Lower lobe of right lung (tissue), 2 donors: Measurements from ENCODE around the gene ATG9A. TPM values are rescaled to one million over a fixed set of nuclear protein-coding genes. Genes with fewer than 3 reads are reported as not detected.
A peak's percentile ranks its signal among the peaks of the same experiment; 100 is the strongest.

ENCODE experiments used
- ATAC-seq, 2 donors: fragments of 200-7000 bp; cut with Tn5 transposase; one replicate each; pipeline ENCODE4 v1.9.1; 2020 to 2022; ENCODE audit warnings: mild to moderate bottlenecking in 2 of 2, moderate library complexity in 2 of 2
- DNase-seq: peaks from one replicate; pipeline ENCODE4 v3.0.0-alpha.2; 2020
- H3K27ac ChIP-seq: fragments of 200-600 bp; one replicate; pipeline ENCODE4 v1.8.0; 2022
- H3K27me3 ChIP-seq: fragments of 200-600 bp; one replicate; pipeline ENCODE4 v1.8.0; 2022; ENCODE audit warnings: low read depth
- H3K36me3 ChIP-seq: fragments of 200-600 bp; one replicate; pipeline ENCODE4 v1.8.0; 2022; ENCODE audit warnings: mild to moderate bottlenecking
- H3K4me1 ChIP-seq: fragments of 200-600 bp; one replicate; pipeline ENCODE4 v1.8.0; 2022
- H3K4me3 ChIP-seq: fragments of 200-600 bp; one replicate; pipeline ENCODE4 v1.8.0; 2022; ENCODE audit warnings: mild to moderate bottlenecking
- H3K9me3 ChIP-seq: fragments of 200-600 bp; one replicate; pipeline ENCODE4 v1.8.0; 2022
- intact Hi-C: fragments of 100-400 bp; cut with DNase I; formaldehyde crosslinking; loops from one replicate; pipeline ENCODE4 v1.11.0; 2022
- total RNA-seq: library from RNA; stranded (reverse); fragmentation: NEBNext Ultra II Directional; extraction: Animal tissue kit (Norgen Biotek cat#: 25700); gene quantifications from one replicate; pipeline ENCODE4 v1.2.1, GENCODE V29; 2021
- TF ChIP-seq, protein P1 (sequence below): fragments of 200-600 bp; IDR thresholded peaks from one replicate; pipeline ENCODE4 v1.8.0; 2022; ENCODE audit warnings: antibody characterized with exemption, mild to moderate bottlenecking
- donor health status: DM: no; HTN: yes; CAD: no; lungs with severe emphysema.

Gene ATG9A
- total RNA-seq, 1 donor from 2014 or later: 45.7 TPM

GRCh38 chr2:219210196-219210885 is 19.1 kb downstream of the ATG9A start:
- ATAC-seq: no peak
- H3K27me3 ChIP-seq: no peaks in the 10 kb centered on the region
- TF ChIP-seq, protein P1, sequence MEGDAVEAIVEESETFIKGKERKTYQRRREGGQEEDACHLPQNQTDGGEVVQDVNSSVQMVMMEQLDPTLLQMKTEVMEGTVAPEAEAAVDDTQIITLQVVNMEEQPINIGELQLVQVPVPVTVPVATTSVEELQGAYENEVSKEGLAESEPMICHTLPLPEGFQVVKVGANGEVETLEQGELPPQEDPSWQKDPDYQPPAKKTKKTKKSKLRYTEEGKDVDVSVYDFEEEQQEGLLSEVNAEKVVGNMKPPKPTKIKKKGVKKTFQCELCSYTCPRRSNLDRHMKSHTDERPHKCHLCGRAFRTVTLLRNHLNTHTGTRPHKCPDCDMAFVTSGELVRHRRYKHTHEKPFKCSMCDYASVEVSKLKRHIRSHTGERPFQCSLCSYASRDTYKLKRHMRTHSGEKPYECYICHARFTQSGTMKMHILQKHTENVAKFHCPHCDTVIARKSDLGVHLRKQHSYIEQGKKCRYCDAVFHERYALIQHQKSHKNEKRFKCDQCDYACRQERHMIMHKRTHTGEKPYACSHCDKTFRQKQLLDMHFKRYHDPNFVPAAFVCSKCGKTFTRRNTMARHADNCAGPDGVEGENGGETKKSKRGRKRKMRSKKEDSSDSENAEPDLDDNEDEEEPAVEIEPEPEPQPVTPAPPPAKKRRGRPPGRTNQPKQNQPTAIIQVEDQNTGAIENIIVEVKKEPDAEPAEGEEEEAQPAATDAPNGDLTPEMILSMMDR: no peak
- peaks cover 52% of the 10 kb centered on the region for H3K36me3 ChIP-seq
- no peak for DNase-seq
- H3K4me3 ChIP-seq: no peak overlapping the region
- no peaks in the 10 kb centered on the region for H3K9me3 ChIP-seq
- intact Hi-C loops: no loop called here
- peaks cover 19% of the 10 kb centered on the region for H3K4me1 ChIP-seq
- H3K27ac ChIP-seq: no peak overlapping the region

DNA sequence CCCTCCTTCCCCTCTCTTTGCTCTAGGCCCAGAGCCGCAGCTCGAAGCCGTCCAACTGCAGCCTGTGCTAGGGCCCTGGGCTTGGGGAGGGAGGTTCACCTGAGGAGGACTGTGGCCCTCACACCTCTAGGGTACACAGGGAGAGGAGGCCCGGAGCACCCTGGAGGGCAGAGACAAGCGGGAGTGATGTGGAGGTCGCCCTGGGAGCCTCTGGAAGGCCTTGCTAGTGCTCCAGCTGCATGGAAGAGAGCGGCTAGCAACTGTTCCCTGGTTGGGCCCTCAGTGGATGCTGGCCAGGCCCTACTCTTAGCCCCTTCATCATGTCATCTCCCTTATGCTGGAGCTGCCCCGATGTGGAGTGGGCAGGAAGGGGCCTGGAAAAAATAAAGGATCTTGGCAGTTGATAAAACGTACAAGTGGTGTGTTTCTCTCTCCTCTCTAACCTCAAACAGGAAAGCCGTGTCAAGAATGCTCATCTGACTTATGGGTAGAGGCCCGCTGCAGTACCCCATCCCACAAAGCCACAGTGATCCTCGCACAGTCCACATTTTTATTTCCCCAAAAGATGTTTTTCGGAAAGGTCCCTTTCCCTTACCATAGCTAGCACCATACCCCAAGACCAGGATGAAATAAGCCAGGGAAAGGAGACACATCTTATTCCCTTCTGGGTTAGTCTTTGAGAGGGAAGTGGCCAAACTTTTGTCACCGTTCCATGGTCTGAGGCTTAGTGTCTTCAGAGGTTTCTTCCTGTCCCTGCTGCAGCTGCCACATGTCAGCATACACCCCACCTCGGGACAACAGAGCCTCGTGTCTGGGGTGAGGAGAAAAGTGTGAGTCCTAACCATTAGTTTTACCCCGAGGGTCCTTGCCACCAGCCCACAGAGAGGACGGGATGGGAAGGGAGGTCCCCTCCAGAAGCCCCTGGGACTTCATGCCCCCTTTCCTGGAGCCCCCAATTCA is 19.9 kb downstream of the ATG9A start:
- TF ChIP-seq, protein P1: no peak
- H3K36me3 ChIP-seq: peaks cover 44% of the 10 kb centered on the region
- no peak for DNase-seq
- H3K9me3 ChIP-seq: no peaks in the 10 kb centered on the region
- no peaks in the 10 kb centered on the region for H3K27me3 ChIP-seq
- no peak overlapping the region for H3K27ac ChIP-seq
- intact Hi-C loops: no loop called here
- H3K4me3 ChIP-seq: no peak overlapping the region
- H3K4me1 ChIP-seq: peaks cover 19% of the 10 kb centered on the region
- ATAC-seq: no peak

DNA sequence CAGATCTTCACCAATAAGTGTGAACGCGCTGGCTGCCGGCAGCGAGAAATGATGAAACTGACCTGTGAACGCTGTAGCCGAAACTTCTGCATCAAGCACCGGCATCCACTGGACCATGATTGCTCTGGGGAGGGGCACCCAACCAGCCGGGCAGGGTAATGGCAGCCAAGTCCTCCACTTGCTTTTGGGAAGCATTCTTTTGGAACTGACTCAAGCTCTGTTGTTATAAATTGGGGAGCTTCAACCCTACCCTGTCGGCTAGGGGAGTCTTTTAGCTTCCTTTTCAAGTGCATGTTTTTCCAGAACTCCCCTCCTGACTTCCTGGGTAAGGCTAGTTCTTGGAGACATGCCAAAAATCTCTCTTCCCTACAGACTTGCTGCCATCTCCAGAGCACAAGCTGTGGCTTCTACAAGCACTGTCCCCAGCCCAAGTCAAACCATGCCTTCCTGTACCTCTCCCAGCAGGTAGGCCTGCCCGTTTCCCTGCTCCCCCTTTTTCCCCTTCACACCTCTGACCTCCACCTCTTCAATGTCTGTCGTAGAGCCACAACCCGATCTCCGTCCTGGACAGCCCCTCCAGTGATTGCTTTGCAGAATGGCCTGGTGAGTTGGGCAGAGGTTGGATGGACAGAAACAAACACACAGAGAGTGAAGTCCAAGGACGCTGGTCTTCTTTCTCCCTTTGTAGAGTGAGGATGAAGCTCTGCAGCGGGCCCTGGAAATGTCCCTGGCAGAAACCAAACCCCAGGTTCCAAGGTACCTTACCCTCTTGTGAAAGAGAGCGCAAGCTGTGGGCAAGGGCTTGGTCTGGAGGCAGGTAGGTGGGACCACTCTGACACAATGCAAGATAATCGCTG is 21.3 kb downstream of the ATG9A start:
- H3K4me3 ChIP-seq: peak overlapping the region; percentile 76
- ATAC-seq: no peak
- no peaks in the 10 kb centered on the region for H3K27me3 ChIP-seq
- H3K4me1 ChIP-seq: peaks cover 19% of the 10 kb centered on the region
- H3K9me3 ChIP-seq: no peaks in the 10 kb centered on the region
- peak overlapping the region; percentile 91 for H3K27ac ChIP-seq
- no peak for DNase-seq
- peaks cover 34% of the 10 kb centered on the region for H3K36me3 ChIP-seq
- intact Hi-C loops: no loop called here
- TF ChIP-seq, protein P1: no peak

- H3K36me3 ChIP-seq: peaks cover 28% of the 10 kb centered on the region
- H3K27ac ChIP-seq: peak overlapping the region; percentile 91
- peaks cover 19% of the 10 kb centered on the region for H3K4me1 ChIP-seq
- no peaks in the 10 kb centered on the region for H3K9me3 ChIP-seq
- H3K4me3 ChIP-seq: peak overlapping the region; percentile 76
- ATAC-seq: no peak
- H3K27me3 ChIP-seq: no peaks in the 10 kb centered on the region
- intact Hi-C loops: no loop called here
- no peak for DNase-seq
- TF ChIP-seq, protein P1: no peak
These were observed 22.1 kb downstream of the ATG9A start for GRCh38 chr2:219207134-219207883.
